ENCODE measurements around the gene LCE5A.

The LCE5A gene

GRCh38 chr1:152473887-152474537, 36.6 kb upstream of the LCE5A start:
- no peak for TF ChIP-seq CTCF (IDR thresholded peaks at IDR 0.05; ENCODE audit: insufficient read depth, low read length)
- no peak for TF ChIP-seq SPI1 (IDR thresholded peaks at IDR 0.05; ENCODE audit: borderline replicate concordance, low read depth)
- no peak for TF ChIP-seq POLR2AphosphoS5 (IDR thresholded peaks at IDR 0.05; ENCODE audit: low read depth)
- no peak overlapping the region for H3K4me3 ChIP-seq (replicated peaks; ENCODE audit: insufficient read depth, low read length)
- no peak for DNase-seq (ENCODE audit: low read depth in 1 of 2, low spot score in 1 of 2)
- no peak overlapping the region for H3K27ac ChIP-seq (replicated peaks)
- H3K27me3 ChIP-seq (ENCODE audit: insufficient read depth, poor library complexity, severe bottlenecking) = peaks cover 3% of the 10 kb centered on the region

GRCh38 chr1:152479792-152480595, 30.6 kb upstream of the LCE5A start:
- no peak overlapping the region for H3K4me3 ChIP-seq (replicated peaks; ENCODE audit: insufficient read depth, low read length)
- peak; percentile 46 for TF ChIP-seq CTCF (IDR thresholded peaks at IDR 0.05; ENCODE audit: insufficient read depth, low read length)
- TF ChIP-seq SPI1 (IDR thresholded peaks at IDR 0.05; ENCODE audit: borderline replicate concordance, low read depth) = no peak
- no peaks in the 10 kb centered on the region for H3K27me3 ChIP-seq (ENCODE audit: insufficient read depth, poor library complexity, severe bottlenecking)
- peak in 1 of 2 experiments; percentile 67 for DNase-seq (ENCODE audit: low read depth in 1 of 2, low spot score in 1 of 2)
- H3K27ac ChIP-seq (replicated peaks) = no peak overlapping the region

GRCh38 chr1:152481869-152482664, 28.5 kb upstream of the LCE5A start:
- H3K27me3 ChIP-seq (ENCODE audit: insufficient read depth, poor library complexity, severe bottlenecking) = no peaks in the 10 kb centered on the region
- H3K4me3 ChIP-seq (replicated peaks; ENCODE audit: insufficient read depth, low read length) = no peak overlapping the region
- H3K27ac ChIP-seq (replicated peaks) = no peak overlapping the region
- TF ChIP-seq GABPA (IDR thresholded peaks at IDR 0.05; ENCODE audit: low read depth) = no peak
- no peak for TF ChIP-seq POLR2AphosphoS5 (IDR thresholded peaks at IDR 0.05; ENCODE audit: low read depth)
- TF ChIP-seq SPI1 (IDR thresholded peaks at IDR 0.05; ENCODE audit: borderline replicate concordance, low read depth) = no peak
- no peak for TF ChIP-seq CTCF (IDR thresholded peaks at IDR 0.05; ENCODE audit: insufficient read depth, low read length)
- no peak for TF ChIP-seq REST (IDR thresholded peaks at IDR 0.05; ENCODE audit: insufficient replicate concordance, low read depth)
- no peak for DNase-seq (ENCODE audit: low read depth in 1 of 2, low spot score in 1 of 2)

GRCh38 chr1:152486400-152487006, 24.1 kb upstream of the LCE5A start:
- no peak for DNase-seq (ENCODE audit: low read depth in 1 of 2, low spot score in 1 of 2)
- no peak overlapping the region for H3K4me3 ChIP-seq (replicated peaks; ENCODE audit: insufficient read depth, low read length)
- no peak overlapping the region for H3K27ac ChIP-seq (replicated peaks)
- H3K27me3 ChIP-seq (ENCODE audit: insufficient read depth, poor library complexity, severe bottlenecking) = no peaks in the 10 kb centered on the region
- TF ChIP-seq CTCF (IDR thresholded peaks at IDR 0.05; ENCODE audit: insufficient read depth, low read length) = peak; percentile 11
- no peak for TF ChIP-seq POLR2AphosphoS5 (IDR thresholded peaks at IDR 0.05; ENCODE audit: low read depth)
